SW 1271 (cell line): ENCODE results near the gene PTX4.
"Not testable (repeated sequence)": the region's sequence is repeated elsewhere in the genome, so short reads cannot be mapped to it uniquely, and the experiment has no call there.

Experiments used
- DNase-seq, 2 experiments: peaks; one replicate each; lab custom pipeline; 2025; lab: John Stamatoyannopoulos, UW

The PTX4 gene

DNA sequence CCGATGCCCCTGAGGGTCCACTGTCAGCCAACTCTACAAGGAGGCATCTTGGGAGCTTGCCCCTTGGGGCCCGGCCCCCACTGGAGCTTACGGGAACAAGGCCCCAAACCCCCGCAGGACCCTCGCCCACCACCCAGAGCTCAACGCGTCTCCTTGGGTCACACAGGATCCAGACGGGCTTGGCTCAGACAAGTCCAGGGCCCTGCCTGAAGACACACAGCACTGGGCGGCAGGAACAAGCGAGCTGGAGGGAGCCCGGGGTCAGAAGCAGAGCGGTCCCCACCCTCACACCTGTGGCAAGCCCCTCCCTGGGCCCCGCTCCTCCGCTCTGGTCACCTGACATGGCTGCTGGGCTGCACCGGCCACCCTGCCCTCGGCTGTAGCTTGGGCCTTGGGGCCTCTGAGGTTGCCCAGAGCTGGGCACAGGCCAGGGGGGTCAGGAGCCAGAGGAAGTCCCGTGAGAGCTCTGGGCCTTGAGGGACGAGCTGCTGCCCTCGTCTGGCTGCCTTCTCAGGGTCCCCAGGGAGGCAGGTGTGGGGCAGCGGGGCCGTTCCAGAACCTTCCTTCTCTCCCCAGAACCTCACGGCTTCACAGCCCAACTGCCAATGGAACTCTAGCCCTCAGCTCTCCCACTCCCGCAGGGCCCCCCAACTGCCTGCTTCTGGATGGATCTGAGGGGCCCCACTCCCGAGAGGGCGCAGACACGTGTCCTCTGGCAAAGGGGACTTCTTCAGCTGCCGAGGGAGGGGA is 44.6 kb downstream of the PTX4 start, which contains the start of gene CCDC154:
Gene CCDC154 (minus strand): TSS at position 577 of the 750 bp plus-strand sequence. CDS start 234 bp downstream, at position 343.
- DNase-seq, result no peak

DNA sequence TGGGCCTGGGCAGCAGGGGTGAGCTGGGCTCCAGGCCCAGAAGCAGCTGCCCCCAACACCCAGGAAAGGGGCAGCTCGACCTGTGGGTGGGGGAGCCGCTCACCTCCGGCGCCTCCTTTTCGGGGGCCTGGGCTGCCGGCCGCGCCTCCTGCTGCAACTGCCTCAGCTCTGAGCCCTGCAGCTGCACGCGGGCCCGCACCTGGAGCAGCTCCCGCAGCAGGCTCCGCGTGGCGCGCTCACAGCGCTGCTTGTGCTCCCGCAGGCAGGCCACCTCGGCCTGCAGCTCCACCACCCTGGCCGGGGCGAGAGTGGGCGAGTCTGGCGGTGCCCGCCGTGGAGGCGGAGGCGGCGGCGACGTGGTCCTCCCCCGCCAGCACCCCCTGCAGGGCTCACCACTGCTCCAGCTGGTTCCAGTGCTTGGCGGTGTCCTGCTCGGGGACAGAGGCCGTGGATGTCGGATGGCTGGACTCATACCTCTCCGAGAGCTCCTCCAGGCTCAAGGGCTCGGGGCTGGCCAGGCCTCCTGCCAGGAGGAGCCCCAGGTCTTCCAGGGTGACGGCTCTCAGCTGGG is 45.3 kb downstream of the PTX4 start:
- DNase-seq, result no peak

DNA sequence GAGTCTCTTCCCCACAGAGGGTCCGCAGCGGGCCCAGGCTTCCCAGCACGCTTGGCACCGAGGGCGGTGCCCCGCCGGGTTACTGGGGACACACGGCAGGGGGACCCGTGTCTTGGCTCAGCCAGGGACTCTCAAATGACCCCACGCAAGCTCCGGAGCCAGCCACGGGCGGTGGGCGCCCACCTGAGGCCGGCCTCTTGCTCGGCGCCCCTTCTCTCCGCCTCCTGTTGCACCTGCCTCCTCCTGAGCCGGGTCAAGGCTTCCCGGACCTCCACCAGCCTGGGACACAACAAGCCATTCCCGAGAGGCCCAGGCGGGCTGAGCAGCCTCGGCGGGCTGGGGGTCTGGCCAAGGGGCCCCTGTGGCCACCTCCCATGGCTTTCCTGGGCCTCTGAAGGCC is 46.0 kb downstream of the PTX4 start:
- DNase-seq, result no peak

DNA sequence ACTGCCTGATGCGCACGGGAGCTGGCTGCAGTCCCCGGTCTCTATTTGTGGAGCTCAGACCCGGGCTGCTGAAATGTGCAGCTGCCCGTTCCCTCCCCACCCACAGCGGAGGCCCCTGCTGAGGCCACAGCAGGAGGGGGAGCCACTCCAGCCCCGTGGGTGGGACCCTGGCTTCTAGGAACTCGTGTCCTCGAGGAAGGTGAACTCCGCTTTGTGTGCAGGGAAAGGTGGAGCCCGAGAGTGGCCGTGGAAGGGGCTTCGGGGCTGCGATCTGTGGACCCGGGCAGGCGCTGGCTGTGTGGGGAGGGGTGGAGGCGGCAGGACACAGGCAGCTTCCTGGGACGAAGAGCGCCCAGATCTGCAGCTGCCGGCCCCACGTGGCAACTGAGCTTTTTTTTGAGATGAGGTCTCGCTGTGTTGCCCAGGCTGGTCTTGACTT is 47.3 kb downstream of the PTX4 start:
- no peak for DNase-seq

DNA sequence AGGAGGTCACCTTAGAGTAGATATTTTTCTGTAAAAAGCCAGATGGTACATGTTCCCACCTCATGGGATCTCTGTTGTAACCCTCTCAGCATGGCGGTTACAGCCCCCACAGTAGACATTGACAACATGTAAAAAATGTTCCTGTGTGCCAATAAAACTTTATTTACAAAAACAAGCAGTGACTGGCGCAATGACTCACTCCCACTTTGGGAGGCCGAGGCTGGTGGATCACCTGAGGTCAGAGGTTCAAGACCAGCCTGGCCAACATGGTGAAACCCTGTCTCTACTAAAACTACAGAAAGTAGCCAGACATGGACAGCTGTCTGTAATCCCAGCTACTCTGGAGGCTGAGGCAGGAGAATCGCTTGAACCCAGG is 49.1 kb downstream of the PTX4 start:
- not testable (repeated sequence) for DNase-seq

DNA sequence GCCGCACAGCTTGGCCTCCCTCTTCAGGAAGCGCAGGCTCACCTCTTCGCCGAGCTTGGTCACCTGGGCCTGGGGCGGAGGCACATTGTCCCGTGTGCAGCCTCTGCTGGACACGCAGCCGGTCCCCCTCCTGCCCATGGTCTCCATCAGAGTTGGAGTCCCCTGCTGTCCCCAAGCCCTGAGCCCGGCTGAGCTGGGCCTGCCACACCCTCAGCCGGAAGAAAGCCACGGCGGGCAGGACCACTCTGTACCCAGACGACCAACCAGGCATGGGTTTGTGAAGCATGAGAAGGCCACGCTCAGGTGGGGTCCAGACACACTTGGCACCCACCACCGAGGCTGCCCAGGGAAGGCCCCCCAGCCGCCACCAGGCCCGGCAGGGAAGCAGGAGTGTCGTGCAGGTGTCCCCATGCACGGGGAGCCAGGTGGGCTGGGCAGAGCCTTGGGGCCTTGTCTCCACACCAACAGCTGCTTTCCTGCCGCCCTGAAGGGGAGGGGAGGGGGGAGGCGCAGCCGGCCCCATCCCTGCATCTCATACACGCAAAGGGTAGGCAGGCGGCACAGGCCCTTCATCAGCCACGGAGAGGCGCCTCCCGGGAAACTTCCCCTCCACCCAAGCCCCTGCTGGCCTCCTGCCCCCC is 49.6 kb downstream of the PTX4 start:
- DNase-seq, result no peak

DNA sequence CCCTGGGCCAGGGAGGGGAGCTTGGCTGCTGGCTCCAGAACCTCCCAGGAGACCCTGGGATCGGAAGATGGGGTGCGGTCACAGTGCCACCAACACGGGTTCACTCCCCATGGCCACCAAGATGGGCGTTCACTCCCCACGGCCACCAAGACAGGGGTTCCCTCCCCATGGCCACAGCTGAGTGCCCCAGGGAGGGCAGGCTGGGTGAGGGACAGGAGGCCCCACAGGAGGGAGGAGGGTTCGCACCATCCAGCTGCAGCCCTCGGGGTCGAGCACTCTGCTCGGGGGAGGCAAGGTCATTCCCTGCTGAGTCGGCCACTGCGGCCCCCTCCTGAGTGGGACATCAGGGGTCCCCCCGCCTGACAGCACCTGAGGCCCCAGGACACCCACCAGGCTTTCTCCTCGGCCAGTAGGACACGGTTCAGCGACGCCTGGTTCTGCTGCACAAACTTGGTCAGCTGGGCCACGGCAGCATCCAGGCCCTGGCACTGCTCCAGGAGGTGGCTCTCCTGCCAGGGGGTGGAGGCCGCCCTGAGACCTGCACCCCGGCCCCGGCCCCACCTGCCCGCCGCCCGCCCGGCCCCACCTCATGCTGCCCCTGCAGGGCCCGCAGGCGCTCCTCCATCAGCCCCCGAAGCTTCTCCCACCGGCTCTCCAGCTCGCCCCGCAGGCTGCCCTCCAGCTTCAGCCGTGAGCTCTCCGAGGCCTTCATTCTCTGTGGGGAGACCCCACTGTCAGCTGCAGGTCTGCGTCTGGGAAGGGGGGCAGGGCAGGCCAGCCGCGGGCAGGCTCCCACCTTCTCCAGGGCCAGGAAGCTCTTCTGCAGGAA is 50.3 kb downstream of the PTX4 start:
- no peak for DNase-seq

DNA sequence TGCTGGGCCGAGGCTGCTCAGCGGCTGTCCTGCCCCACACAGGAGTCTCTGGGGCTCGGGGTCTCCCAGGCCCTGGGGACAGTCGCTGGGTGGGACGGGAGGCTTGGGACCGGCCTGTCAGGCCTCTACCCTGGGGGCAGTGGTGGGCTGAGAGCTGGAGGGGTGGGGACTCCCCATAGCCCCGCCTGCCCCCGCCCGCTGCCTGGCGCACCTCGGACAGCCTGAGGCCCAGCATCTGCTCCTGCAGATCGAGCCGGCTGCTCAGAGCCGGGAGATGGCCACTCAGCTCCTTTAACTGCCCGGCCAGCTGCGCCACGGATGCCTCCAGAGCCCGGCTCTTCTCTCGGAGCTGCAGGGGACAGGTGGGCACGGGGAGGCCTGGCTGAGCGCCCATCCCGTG is 51.1 kb downstream of the PTX4 start:
- DNase-seq, result no peak

DNA sequence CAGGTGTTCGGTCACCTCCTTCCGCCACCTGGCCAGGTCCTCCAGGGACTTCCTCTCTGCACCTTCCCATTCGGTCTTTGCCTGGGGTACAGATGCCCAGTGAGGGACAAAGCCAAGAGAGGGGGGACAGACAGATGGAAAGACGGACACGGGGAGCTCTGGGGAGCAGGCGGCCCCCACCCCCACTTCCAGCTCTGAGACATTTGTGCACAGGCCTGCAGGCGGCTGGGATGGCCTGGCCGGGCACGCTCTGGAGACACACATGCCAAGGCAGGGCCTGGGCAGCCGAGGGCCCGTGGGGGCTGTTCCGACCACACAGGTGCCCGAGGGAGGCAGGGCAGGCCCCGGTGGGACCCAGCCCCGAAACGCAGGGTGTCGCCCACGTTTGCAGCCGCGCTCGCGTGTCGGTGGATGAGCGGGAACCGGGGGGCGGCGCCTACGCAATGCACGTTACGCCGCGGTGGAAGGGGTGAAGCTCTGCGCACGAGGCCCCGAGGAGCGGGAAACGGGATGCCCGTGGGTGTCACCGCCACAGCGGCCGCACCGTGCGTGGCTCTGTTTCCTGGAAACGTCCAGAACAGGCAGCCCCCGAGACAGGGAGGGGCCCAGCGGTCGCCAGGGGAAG is 51.9 kb downstream of the PTX4 start:
- no peak for DNase-seq

DNA sequence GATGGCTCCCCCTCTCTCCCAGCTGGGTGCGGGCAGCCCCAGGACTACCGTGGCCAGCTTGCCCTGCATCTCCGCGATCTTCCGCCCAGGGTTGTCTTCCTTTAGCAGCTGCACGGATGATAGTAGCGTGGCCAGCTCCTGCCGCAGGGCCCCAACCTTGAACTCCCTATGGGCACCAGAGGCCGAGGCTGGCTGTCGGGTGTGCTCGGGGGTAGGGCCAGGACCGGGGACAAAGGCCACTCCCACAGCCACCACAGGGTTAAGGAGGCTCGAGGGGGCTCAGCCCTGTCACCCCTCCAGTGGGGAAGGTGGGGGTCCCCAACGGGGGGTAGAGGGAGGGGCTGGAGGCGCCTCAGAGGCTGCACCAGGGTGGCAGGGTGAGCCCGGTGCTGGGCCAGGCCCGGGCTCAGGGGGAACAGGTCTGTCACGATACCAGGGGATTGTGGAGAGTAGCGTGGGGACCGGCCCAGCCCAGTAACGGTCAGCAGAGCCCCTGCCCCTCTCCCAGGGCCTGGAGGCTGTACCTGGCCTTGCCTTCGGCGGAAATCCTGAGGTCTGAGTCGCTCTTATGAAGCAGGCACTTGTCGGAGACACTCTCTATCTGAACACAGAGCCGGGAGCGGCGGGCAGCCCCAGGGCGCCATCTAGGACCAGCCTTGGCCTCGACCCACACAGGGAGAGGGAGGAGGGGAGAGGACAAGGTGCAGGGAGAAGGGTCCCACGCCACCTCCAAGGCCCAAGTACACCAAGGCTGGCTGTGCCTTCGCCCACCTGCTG is 52.6 kb downstream of the PTX4 start:
- DNase-seq, result no peak
